GM21423 (cell line): ENCODE data around the gene PROM1.

Experiments
- ATAC-seq: cut with Tn5 transposase; IDR thresholded peaks from one replicate; pipeline ENCODE4 v1.9.1; 2021; ENCODE audit warnings: mild to moderate bottlenecking, moderate library complexity; ENCODE audit not compliant: unreplicated experiment

PROM1 gene

GRCh38 chr4:16083241-16084191, at the start of gene PROM1:
Gene PROM1, minus strand, starts transcription at chr4:16084023. Its CDS starts 8,117 bp downstream, at chr4:16075906.
- no peak for ATAC-seq

- no peak for ATAC-seq
Measured at GRCh38 chr4:16133406-16133805, 49.6 kb upstream of the PROM1 start.

GRCh38 chr4:16131293-16131692, 47.5 kb upstream of the PROM1 start:
- no peak for ATAC-seq

GRCh38 chr4:16129336-16129735, 45.5 kb upstream of the PROM1 start:
- ATAC-seq, result no peak

- ATAC-seq, result no peak
Measured at GRCh38 chr4:16126714-16127113, 42.9 kb upstream of the PROM1 start.

- ATAC-seq, result no peak
Measured at GRCh38 chr4:16125571-16126445, 42.0 kb upstream of the PROM1 start.

- ATAC-seq, result no peak
Measured at GRCh38 chr4:16124232-16124631, 40.4 kb upstream of the PROM1 start.

- ATAC-seq, result no peak
Measured at GRCh38 chr4:16123356-16124084, 39.7 kb upstream of the PROM1 start.

GRCh38 chr4:16122784-16123183, 39.0 kb upstream of the PROM1 start:
- no peak for ATAC-seq

GRCh38 chr4:16122308-16122711, 38.5 kb upstream of the PROM1 start:
- no peak for ATAC-seq

GRCh38 chr4:16120720-16121119, 36.9 kb upstream of the PROM1 start:
- no peak for ATAC-seq

- ATAC-seq, result no peak
Measured at GRCh38 chr4:16119981-16120380, 36.2 kb upstream of the PROM1 start.

GRCh38 chr4:16118090-16118489, 34.3 kb upstream of the PROM1 start:
- ATAC-seq, result no peak

GRCh38 chr4:16117164-16117563, 33.3 kb upstream of the PROM1 start:
- no peak for ATAC-seq

- ATAC-seq, result no peak
Measured at GRCh38 chr4:16116493-16116990, 32.7 kb upstream of the PROM1 start.

GRCh38 chr4:16116019-16116418, 32.2 kb upstream of the PROM1 start:
- ATAC-seq, result no peak

GRCh38 chr4:16114546-16114945, 30.7 kb upstream of the PROM1 start:
- ATAC-seq, result no peak

- ATAC-seq, result no peak
Measured at GRCh38 chr4:16113741-16114140, 29.9 kb upstream of the PROM1 start.

- ATAC-seq, result no peak
Measured at GRCh38 chr4:16111533-16111932, 27.7 kb upstream of the PROM1 start.

GRCh38 chr4:16110661-16111290, 27.0 kb upstream of the PROM1 start:
- ATAC-seq, result no peak
